Ishikawa (cell line): ENCODE measurements around the gene PROC.

ENCODE experiments used
- EP300 ChIP-seq: IDR thresholded peaks from 2 replicates; pipeline ENCODE4 v1.6.1; 2012; ENCODE audit warnings: borderline replicate concordance
- FOXM1 ChIP-seq: IDR thresholded peaks from 2 replicates; pipeline ENCODE4 v1.6.1; 2012; ENCODE audit warnings: low read depth, borderline replicate concordance
- TAF1 ChIP-seq: IDR thresholded peaks from 2 replicates; pipeline ENCODE4 v1.6.1; 2012; ENCODE audit warnings: low read depth, mild to moderate bottlenecking
- ZBTB7A ChIP-seq: IDR thresholded peaks from 2 replicates; pipeline ENCODE4 v1.6.1; 2012; ENCODE audit warnings: low read depth

- TF ChIP-seq EP300, result peak; percentile 84
- TF ChIP-seq ZBTB7A, result peak; percentile 76; the same call in 1 of the 2 replicates
- no peak for TF ChIP-seq FOXM1
- peak; percentile 39; the same call in 1 of the 2 replicates for TF ChIP-seq TAF1
These were observed 10.0 kb upstream of the PROC start for GRCh38 chr2:127408004-127408806.
